Glomerular visceral epithelial cell (primary cell): Measurements from ENCODE around the gene MXRA7.
"Not testable (repeated sequence)": the region's sequence is repeated elsewhere in the genome, so short reads cannot be mapped to it uniquely, and the experiment has no call there.

Source experiments
- DNase-seq: peaks from one replicate; pipeline ENCODE4 v3.0.0-alpha.2; 2016; ENCODE audit errors: extremely low spot score

MXRA7 gene

DNA sequence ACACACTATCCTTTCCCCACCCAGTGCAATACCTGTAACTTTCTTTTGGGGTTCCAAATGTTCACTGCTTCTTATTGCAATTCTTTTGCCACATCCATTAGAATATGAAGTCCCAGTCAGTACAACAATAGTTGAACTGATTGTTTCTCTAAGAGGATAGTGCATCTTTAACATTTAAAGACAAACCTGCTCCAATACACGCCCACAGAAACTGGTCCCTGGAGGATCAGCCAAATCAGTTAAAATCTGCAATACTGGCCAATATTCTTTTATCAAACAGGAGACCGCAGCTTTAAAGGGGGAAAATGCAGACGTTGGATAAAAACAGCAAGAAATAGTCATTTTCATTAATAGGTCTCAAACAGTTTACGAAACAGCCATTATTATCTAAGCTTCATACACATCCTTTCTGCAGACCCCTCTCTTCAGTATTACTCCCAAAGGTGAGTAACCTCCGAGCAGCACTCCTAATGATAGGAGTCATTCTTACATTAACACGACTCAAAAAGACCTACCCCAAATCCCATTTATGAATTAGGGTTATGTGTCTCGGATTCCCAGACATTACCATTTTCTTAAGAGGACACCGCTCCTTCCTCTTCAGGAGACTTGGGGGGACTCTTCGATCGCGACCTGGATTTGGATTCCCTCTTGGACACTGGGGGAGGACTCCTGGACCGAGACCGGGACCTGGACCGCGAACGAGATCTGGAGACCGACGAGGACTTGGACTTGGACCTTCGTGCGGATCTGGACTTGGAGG lies 25.0 kb upstream of the MXRA7 start:
- DNase-seq = no peak

- peak; percentile 43 for DNase-seq
These were observed 24.2 kb upstream of the MXRA7 start for GRCh38 chr17:76735006-76735405.

- DNase-seq = peak; percentile 36
These were observed 23.5 kb upstream of the MXRA7 start for GRCh38 chr17:76734080-76734840.

- no peak for DNase-seq
These were observed 22.8 kb upstream of the MXRA7 start for GRCh38 chr17:76733618-76733957.

DNA sequence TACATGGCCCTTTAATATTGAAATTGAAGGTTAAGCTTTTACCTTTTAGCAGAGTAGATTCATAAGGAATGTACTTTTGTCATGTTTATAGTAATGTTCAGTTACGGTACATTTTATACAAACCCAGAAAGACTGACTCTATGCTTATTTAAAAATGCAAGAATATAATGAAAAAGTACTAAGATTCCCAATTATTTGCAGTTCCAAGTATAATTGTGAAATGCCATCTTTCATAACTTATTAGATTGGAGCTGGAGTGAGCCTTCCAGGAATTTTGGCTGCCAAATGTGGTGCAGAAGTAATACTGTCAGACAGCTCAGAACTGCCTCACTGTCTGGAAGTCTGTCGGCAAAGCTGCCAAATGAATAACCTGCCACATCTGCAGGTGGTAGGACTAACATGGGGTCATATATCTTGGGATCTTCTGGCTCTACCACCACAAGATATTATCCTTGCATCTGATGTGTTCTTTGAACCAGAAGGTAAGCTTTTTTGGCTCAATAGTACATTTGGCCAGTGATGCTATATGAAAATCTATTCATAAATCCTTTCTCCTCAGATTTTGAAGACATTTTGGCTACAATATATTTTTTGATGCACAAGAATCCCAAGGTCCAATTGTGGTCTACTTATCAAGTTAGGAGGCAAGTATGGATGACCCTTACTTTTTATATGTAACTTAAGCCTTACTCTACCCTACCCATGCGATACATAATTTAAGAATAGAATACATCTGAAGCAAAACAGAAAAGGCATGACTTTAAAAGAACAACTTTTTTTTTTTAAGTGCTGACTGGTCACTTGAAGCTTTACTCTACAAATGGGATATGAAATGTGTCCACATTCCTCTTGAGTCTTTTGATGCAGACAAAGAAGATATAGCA lies 22.2 kb upstream of the MXRA7 start:
- DNase-seq = peak; percentile 30

DNA sequence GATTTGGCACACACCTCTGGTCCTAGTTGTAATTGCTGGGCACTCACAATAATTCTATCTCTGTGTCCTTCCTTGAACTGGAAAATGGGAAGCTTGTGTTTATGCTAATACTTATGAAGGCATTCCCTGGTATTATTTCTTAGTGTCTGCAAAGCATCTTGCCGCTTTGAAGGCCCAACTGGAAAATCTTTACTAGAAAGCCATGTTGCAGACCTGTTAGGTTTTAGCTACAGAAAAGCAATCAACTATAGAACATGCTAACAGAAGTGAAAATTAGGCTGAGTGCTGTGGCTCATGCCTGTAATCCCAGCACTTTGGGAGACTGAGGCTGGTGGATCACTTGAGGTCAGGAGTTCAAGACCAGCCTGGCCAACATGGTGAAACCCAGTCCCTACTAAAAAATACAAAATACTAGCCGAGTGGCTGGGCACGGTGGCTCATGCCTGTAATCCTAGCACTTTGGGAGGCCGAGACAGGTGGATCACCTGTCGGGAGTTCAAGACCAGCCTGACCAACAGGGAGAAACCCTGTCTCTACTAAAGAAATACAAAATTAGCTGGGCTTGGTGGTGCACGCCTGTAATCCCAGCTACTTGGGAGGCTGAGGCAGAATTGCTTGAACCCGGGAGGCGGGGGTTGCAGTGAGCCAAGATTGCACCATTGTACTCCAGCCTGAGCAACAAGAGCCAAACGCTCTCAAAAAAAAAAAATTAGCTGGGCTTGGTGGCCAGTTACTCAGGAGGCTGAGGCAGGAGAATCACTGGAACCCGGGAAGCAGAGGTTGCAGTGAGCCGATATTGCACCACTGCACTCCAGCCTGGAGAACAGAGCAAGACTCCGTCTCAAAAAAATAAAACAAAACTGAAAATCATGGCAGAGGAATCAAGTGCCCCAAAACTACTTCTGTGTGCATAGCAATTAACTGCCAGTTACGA lies 21.3 kb upstream of the MXRA7 start:
- not testable (repeated sequence) for DNase-seq

- DNase-seq = peak; percentile 60
These were observed 17.1 kb upstream of the MXRA7 start for GRCh38 chr17:76727745-76728456.

GRCh38 chr17:76726776-76727718 lies 16.3 kb upstream of the MXRA7 start, which contains the start of gene METTL23:
Gene METTL23, plus strand, starts transcription at chr17:76726839. Its CDS starts 2,872 bp downstream, at chr17:76729711.
- peak; percentile 79 for DNase-seq

GRCh38 chr17:76726231-76726775 lies 15.5 kb upstream of the MXRA7 start, which contains the start of gene JMJD6:
Gene JMJD6, minus strand, starts transcription at chr17:76726606. Its CDS starts 131 bp downstream, at chr17:76726475.
- DNase-seq = peak; percentile 98

GRCh38 chr17:76725580-76726230 lies 14.9 kb upstream of the MXRA7 start:
- peak; percentile 31 for DNase-seq

DNA sequence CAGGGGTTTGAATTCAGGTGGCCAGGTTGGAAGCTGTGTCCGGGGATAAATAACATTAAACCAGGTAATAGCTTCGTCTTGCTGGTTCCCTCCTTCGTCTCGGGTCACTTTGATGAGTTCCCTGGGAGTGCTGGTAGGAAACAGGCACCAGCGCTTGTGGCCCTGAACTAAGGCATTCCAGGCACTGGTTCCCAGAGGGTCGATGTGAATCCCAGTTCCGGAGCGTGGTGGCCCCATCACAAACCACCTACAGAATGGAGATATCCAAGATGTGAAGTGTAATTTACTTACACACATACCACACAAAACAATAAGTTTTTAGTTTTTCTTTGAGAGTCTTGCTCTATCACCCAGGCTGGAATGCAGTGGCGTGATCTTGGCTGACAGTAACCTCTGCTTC lies 13.0 kb upstream of the MXRA7 start:
- no peak for DNase-seq

DNA sequence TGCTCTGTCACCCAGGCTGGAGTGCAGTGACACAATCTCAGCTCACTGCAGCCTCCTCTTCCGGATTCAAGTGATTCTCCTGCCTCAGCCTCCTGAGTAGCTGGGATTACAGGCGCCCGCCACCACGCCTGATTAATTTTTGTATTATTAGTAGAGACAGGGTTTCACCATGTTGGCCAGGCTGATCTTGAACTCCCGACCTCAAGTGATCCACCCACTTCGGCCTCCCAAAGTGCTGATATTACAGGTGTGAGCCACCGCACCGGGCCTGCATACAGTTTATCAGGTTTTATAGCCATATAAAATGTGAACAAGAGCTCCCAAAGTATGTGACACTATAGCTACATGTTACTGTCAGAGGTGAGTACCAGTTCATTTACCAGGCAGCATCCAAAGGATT lies 12.2 kb upstream of the MXRA7 start:
- DNase-seq = not testable (repeated sequence)

DNA sequence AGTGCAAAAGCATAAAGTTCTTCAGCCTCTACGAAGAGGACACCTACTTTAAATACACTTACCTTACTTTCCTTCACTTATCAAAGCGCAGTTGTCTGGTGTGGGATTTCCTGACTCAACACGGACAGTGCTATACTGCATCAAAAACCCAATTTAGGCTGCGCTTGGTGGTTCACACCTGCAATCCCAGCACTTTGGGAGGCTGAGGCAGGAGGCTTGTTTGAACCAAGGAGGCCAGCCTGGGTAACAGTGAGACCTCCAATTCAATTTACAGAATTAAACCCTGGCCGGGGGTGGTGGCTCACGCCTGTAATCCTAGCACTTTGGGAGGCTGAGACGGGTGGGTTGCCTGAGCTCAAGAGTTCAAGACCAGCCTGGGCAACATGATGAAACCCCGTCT lies 11.5 kb upstream of the MXRA7 start:
- DNase-seq = no peak

- no peak for DNase-seq
These were observed 10.7 kb upstream of the MXRA7 start for GRCh38 chr17:76721463-76721862.

GRCh38 chr17:76720941-76721340 lies 10.2 kb upstream of the MXRA7 start:
- DNase-seq = no peak

DNA sequence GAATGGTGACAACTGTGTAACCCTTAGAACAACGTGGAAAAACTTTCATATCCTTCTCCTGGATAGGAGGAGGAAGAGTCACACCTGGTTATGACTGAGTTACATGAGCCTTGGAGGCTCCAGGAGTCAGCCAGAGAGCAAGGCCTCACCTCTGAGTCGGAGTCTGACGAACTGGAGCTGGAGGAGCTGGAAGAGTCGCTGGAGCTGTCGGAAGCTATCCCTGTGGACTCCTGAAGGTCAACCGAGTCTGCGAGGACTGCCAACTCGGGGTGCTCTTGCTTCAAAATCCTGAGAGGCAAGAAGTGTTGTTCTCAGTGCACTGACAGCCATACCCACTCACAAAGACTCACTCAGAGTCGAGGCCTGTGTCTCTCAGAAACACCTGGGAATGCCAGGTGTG lies 9.4 kb upstream of the MXRA7 start:
- no peak for DNase-seq

- DNase-seq = no peak
These were observed 7.8 kb upstream of the MXRA7 start for GRCh38 chr17:76718516-76718915.

GRCh38 chr17:76716839-76717215 lies 6.1 kb upstream of the MXRA7 start:
- DNase-seq = peak; percentile 87
